ENCODE results near the gene SSC5D. TPM values are rescaled to one million over a fixed set of nuclear protein-coding genes. Genes with fewer than 3 reads are reported as not detected.
A peak's percentile ranks its signal among the peaks of the same experiment; 100 is the strongest.

The SSC5D gene
- total RNA-seq, 1 donor from 2014 or later = 7.6 TPM

DNA sequence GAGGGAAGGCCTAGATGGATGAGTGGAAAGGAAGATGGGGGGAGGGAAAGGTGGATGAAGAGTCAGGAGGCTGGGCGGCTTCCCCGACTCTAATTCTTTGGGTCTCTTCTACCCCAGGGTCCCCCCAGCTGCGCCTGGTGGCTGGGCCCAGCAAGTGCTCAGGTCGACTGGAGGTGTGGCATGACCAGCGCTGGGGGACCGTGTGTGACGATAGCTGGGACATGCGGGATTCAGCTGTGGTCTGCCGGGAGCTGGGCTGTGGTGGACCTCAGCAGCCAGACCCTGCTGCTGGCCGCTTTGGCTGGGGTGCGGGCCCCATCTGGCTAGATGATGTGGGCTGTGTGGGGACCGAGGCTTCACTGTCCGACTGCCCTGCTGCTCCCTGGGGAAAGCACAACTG lies 9.5 kb downstream of the SSC5D start:
- H3K4me1 Mint-ChIP-seq (ENCODE audit: low read depth, unreplicated experiment) = peaks cover 10% of the 10 kb centered on the region
- peaks cover 13% of the 10 kb centered on the region for H3K9me3 Mint-ChIP-seq (ENCODE audit: unreplicated experiment)
- H3K27ac Mint-ChIP-seq (ENCODE audit: unreplicated experiment) = no peak overlapping the region
- peaks cover 11% of the 10 kb centered on the region for H3K36me3 Mint-ChIP-seq (ENCODE audit: unreplicated experiment)
- no peak for DNase-seq
- TF ChIP-seq CTCF (IDR thresholded peaks at IDR 0.05; ENCODE audit: partially characterized antibody, unreplicated experiment) = no peak
- H3K4me3 Mint-ChIP-seq (ENCODE audit: unreplicated experiment) = no peak overlapping the region
- H3K27me3 Mint-ChIP-seq (ENCODE audit: unreplicated experiment) = peaks cover 21% of the 10 kb centered on the region

DNA sequence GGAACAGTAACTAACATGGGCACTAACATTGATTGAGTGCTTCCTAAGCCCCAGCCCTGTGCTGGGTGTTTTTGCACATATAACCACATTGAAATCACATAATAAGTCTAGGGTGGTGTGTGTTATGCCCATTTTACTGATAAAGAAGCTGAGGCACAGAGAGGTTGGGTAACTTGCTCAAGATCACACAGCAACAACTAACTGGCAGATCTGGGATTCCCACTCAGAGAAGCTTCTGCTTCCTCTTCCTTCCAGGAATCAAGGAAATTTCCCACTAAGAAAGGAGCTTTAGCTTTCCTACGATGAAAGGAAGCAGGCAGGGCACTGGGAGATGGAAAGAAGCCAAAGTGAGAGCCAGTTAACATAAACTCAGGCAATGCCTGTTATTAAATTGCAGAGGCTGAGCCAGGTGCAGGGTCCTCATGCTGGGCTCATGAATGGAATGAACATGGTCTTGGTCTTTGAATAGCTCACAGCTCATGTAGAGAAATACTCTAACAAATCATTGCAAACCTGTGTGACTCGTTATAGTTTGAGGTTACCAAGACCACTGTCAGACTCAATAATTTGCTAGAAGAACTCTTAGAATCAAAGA lies 10.1 kb downstream of the SSC5D start:
- Mint-ChIP-seq H3K36me3 (ENCODE audit: unreplicated experiment) (peaks cover 14% of the 10 kb centered on the region), H3K27ac (ENCODE audit: unreplicated experiment) (no peak overlapping the region), H3K4me3 (ENCODE audit: unreplicated experiment) (no peak overlapping the region), H3K9me3 (ENCODE audit: unreplicated experiment) (peaks cover 15% of the 10 kb centered on the region), H3K4me1 (ENCODE audit: low read depth, unreplicated experiment) (peaks cover 10% of the 10 kb centered on the region), H3K27me3 (ENCODE audit: unreplicated experiment) (peaks cover 24% of the 10 kb centered on the region)
- DNase-seq = no peak
- TF ChIP-seq CTCF (IDR thresholded peaks at IDR 0.05; ENCODE audit: partially characterized antibody, unreplicated experiment) = no peak

GRCh38 chr19:55500368-55500952 lies 12.2 kb downstream of the SSC5D start:
- TF ChIP-seq CTCF (IDR thresholded peaks at IDR 0.05; ENCODE audit: partially characterized antibody, unreplicated experiment) = no peak
- no peak for DNase-seq
- peaks cover 14% of the 10 kb centered on the region for H3K9me3 Mint-ChIP-seq (ENCODE audit: unreplicated experiment)
- peaks cover 24% of the 10 kb centered on the region for H3K27me3 Mint-ChIP-seq (ENCODE audit: unreplicated experiment)
- peaks cover 9% of the 10 kb centered on the region for H3K4me1 Mint-ChIP-seq (ENCODE audit: low read depth, unreplicated experiment)
- H3K36me3 Mint-ChIP-seq (ENCODE audit: unreplicated experiment) = peaks cover 21% of the 10 kb centered on the region
- H3K4me3 Mint-ChIP-seq (ENCODE audit: unreplicated experiment) = no peak overlapping the region
- H3K27ac Mint-ChIP-seq (ENCODE audit: unreplicated experiment) = no peak overlapping the region

DNA sequence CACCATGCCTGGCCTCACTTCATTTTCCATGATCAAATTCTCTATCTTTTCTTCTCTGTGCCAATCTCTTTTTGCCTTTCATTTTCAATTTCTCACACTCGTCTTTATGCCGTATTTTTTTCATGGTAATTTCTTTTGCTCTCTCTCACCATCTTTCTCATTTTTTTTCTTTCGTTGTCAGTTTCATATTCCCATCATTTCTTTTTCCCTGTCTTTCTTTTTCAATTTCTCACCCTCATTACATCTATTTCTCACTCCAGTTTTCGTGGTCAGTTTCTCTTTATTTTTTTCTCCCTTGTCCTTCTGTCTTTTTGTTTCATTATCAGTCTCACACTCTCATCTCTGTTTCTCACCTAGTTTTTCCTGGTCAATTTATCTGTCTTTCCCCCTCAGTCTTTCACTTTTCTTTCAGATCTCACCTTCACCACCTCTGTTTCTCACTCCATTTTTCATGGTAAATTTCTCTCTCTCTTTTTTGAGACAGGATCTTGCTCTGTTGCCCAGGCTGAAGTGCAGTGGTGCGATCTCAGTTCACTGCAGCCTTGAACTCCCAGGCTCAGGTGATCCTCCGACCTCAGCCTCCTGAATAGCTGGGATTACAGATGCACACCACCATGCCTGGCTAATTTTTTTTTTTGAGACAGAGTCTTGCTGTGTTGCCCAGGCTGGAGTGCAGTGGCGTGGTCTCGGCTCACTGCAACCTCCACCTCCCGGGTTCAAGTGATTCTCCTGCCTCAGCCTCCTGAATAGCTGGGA lies 14.1 kb downstream of the SSC5D start:
- H3K27ac Mint-ChIP-seq (ENCODE audit: unreplicated experiment) = no peak overlapping the region
- H3K27me3 Mint-ChIP-seq (ENCODE audit: unreplicated experiment) = peaks cover 20% of the 10 kb centered on the region
- no peaks in the 10 kb centered on the region for H3K4me1 Mint-ChIP-seq (ENCODE audit: low read depth, unreplicated experiment)
- peaks cover 21% of the 10 kb centered on the region for H3K36me3 Mint-ChIP-seq (ENCODE audit: unreplicated experiment)
- DNase-seq = no peak
- no peak for TF ChIP-seq CTCF (IDR thresholded peaks at IDR 0.05; ENCODE audit: partially characterized antibody, unreplicated experiment)
- peak overlapping the region; percentile 22 for H3K4me3 Mint-ChIP-seq (ENCODE audit: unreplicated experiment)
- H3K9me3 Mint-ChIP-seq (ENCODE audit: unreplicated experiment) = peaks cover 11% of the 10 kb centered on the region

DNA sequence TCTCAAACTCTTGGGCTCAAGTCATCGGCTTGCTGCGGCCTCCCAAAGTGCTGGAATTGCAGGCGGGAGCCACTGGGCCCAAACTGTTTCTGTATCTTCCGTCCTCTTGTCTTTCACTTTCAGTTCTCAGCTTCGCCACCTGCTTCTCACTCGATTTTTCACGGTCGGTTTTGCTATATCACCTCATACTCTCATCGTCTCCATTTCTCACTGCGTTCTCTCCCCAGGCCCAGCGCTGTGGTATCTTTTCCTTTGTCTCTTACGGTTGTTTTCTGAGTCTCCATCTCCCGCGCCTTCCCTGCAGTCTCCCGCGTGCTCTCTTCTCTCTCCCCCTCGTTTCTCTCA lies 14.9 kb downstream of the SSC5D start:
- Mint-ChIP-seq H3K36me3 (ENCODE audit: unreplicated experiment) (peaks cover 21% of the 10 kb centered on the region), H3K4me1 (ENCODE audit: low read depth, unreplicated experiment) (no peaks in the 10 kb centered on the region), H3K4me3 (ENCODE audit: unreplicated experiment) (peak overlapping the region; percentile 59), H3K27me3 (ENCODE audit: unreplicated experiment) (peaks cover 19% of the 10 kb centered on the region), H3K9me3 (ENCODE audit: unreplicated experiment) (peaks cover 9% of the 10 kb centered on the region), H3K27ac (ENCODE audit: unreplicated experiment) (no peak overlapping the region)
- no peak for DNase-seq
- no peak for TF ChIP-seq CTCF (IDR thresholded peaks at IDR 0.05; ENCODE audit: partially characterized antibody, unreplicated experiment)

Measured in glutamatergic neuron (in vitro differentiated cells).